WTC11 (cell line): Measurements from ENCODE around the gene DTNB. TPM values are rescaled to one million over a fixed set of nuclear protein-coding genes. Genes with fewer than 3 reads are reported as not detected.

ENCODE experiments used
- ATAC-seq: fragments of 200-7000 bp; cut with Tn5 transposase; 2 replicates; pipeline ENCODE4 v1.10.0; 2021; ENCODE audit warnings: mild to moderate bottlenecking, moderate library complexity
- CTCF ChIA-PET: fragments of 300-600 bp; sonication (Branson Sonifier 250); formaldehyde crosslinking; loops from one replicate; lab custom pipeline; 2021; ENCODE audit warnings: antibody characterized with exemption; lab: Charles Lee
- POLR2A ChIA-PET: fragments of 350-600 bp; sonication (Branson Sonifier 250); formaldehyde crosslinking; loops from one replicate; lab custom pipeline; 2021; ENCODE audit warnings: antibody characterized with exemption; lab: Charles Lee
- DNase-seq: peaks from one replicate; pipeline ENCODE4 v3.0.0; 2021; ENCODE audit warnings: low spot score
- H3K27ac Mint-ChIP-seq: 2 replicates; pipeline ENCODE4 v1.8.0; 2021; ENCODE audit warnings: mixed read lengths
- H3K27me3 Mint-ChIP-seq: 2 replicates; pipeline ENCODE4 v1.8.0; 2021; ENCODE audit warnings: low read depth, mild to moderate bottlenecking, moderate library complexity, mixed read lengths
- H3K36me3 Mint-ChIP-seq: 2 replicates; pipeline ENCODE4 v1.8.0; 2021; ENCODE audit warnings: mixed read lengths
- H3K4me1 Mint-ChIP-seq: 2 replicates; pipeline ENCODE4 v1.8.0; 2022; ENCODE audit warnings: mixed read lengths
- H3K4me3 Mint-ChIP-seq: 2 replicates; pipeline ENCODE4 v1.8.0; 2021; ENCODE audit warnings: mild to moderate bottlenecking, moderate library complexity, mixed read lengths
- H3K9me3 Mint-ChIP-seq: 2 replicates; pipeline ENCODE4 v1.8.0; 2021; ENCODE audit warnings: mixed read lengths
- FOXJ3 ChIP-seq: sonication (generic); formaldehyde crosslinking; IDR thresholded peaks from 2 replicates; pipeline ENCODE4 v1.9.0; 2021; ENCODE audit warnings: missing genetic modification reagents, mild to moderate bottlenecking, borderline replicate concordance
- FOXP1 ChIP-seq: sonication (generic); formaldehyde crosslinking; IDR thresholded peaks from 2 replicates; pipeline ENCODE4 v1.8.0; 2022; ENCODE audit warnings: missing genetic modification reagents, mild to moderate bottlenecking, moderate library complexity, borderline replicate concordance
- GABPB1 ChIP-seq: sonication (generic); formaldehyde crosslinking; IDR thresholded peaks from 2 replicates; pipeline ENCODE4 v1.8.1; 2023; ENCODE audit warnings: mild to moderate bottlenecking, missing genetic modification reagents
- IRF2 ChIP-seq: sonication (generic); formaldehyde crosslinking; IDR thresholded peaks from 2 replicates; pipeline ENCODE4 v1.8.0; 2022; ENCODE audit warnings: low read depth, missing genetic modification reagents, borderline replicate concordance
- JUN ChIP-seq: sonication (generic); formaldehyde crosslinking; IDR thresholded peaks from 2 replicates; pipeline ENCODE4 v1.8.0; 2023; ENCODE audit warnings: mild to moderate bottlenecking, missing genetic modification reagents
- NFE2L1 ChIP-seq: sonication (generic); formaldehyde crosslinking; IDR thresholded peaks from 2 replicates; pipeline ENCODE4 v1.8.1; 2023; ENCODE audit warnings: missing genetic modification reagents
- NFYB ChIP-seq: sonication (generic); formaldehyde crosslinking; conservative IDR thresholded peaks from 2 replicates; pipeline ENCODE4 v1.8.0; 2022; ENCODE audit warnings: low read depth, missing genetic modification reagents
- NR1H2 ChIP-seq: sonication (generic); formaldehyde crosslinking; IDR thresholded peaks from 2 replicates; pipeline ENCODE4 v1.9.0; 2021; ENCODE audit warnings: mild to moderate bottlenecking, moderate library complexity, missing genetic modification reagents
- OVOL2 ChIP-seq: fragments of 250-450 bp; sonication (Bioruptor Pico); IDR thresholded peaks from 2 replicates; pipeline ENCODE4 v1.9.0; 2021; ENCODE audit warnings: mild to moderate bottlenecking, borderline replicate concordance
- PRRX2 ChIP-seq: fragments of 250-450 bp; sonication (Bioruptor Pico); IDR thresholded peaks from 2 replicates; pipeline ENCODE4 v1.8.0; 2021; ENCODE audit warnings: mild to moderate bottlenecking
- RELA ChIP-seq: sonication (generic); formaldehyde crosslinking; IDR thresholded peaks from 2 replicates; pipeline ENCODE4 v1.8.1; 2022; ENCODE audit warnings: missing genetic modification reagents, mild to moderate bottlenecking, borderline replicate concordance
- SMAD4 ChIP-seq: sonication (generic); formaldehyde crosslinking; IDR thresholded peaks from 2 replicates; pipeline ENCODE4 v1.8.0; 2022; ENCODE audit warnings: mild to moderate bottlenecking, missing genetic modification reagents
- SOX15 ChIP-seq: fragments of 250-450 bp; sonication (Bioruptor Pico); IDR thresholded peaks from 2 replicates; pipeline ENCODE4 v1.9.0; 2021; ENCODE audit warnings: mild to moderate bottlenecking
- SP1 ChIP-seq: sonication (generic); formaldehyde crosslinking; conservative IDR thresholded peaks from 2 replicates; pipeline ENCODE4 v1.8.1; 2022; ENCODE audit warnings: missing genetic modification reagents
- TCF7 ChIP-seq: sonication (generic); formaldehyde crosslinking; IDR thresholded peaks from 2 replicates; pipeline ENCODE4 v1.8.0; 2022; ENCODE audit warnings: mild to moderate bottlenecking, low read depth, missing genetic modification reagents, moderate library complexity
- TEAD4 ChIP-seq: sonication (generic); formaldehyde crosslinking; IDR thresholded peaks from 2 replicates; pipeline ENCODE4 v1.8.0; 2022; ENCODE audit warnings: mild to moderate bottlenecking, missing genetic modification reagents
- ZNF121 ChIP-seq: sonication (generic); formaldehyde crosslinking; IDR thresholded peaks from 2 replicates; pipeline ENCODE4 v1.8.0; 2023; ENCODE audit warnings: missing genetic modification reagents
- ZNF138 ChIP-seq: sonication (generic); formaldehyde crosslinking; conservative IDR thresholded peaks from 2 replicates; pipeline ENCODE4 v1.8.1; 2022; ENCODE audit warnings: mild to moderate bottlenecking, moderate library complexity, missing genetic modification reagents
- ZNF396 ChIP-seq: fragments of 250-450 bp; sonication (Bioruptor Pico); IDR thresholded peaks from 2 replicates; pipeline ENCODE4 v1.8.0; 2021; ENCODE audit warnings: mild to moderate bottlenecking, moderate library complexity, borderline replicate concordance
- ZNF416 ChIP-seq: fragments of 250-450 bp; sonication (Bioruptor Pico); IDR thresholded peaks from 2 replicates; pipeline ENCODE4 v1.9.0; 2021; ENCODE audit warnings: mild to moderate bottlenecking, inconsistent platforms
- ZNF671 ChIP-seq: fragments of 250-450 bp; sonication (Bioruptor Pico); IDR thresholded peaks from 2 replicates; pipeline ENCODE4 v1.8.0; 2021; ENCODE audit warnings: mild to moderate bottlenecking
- total RNA-seq: library from RNA; stranded (reverse); gene quantifications from 3 replicates; pipeline ENCODE4 v1.2.3, GENCODE V29; 2021
- TF ChIP-seq, protein P1 (sequence below): fragments of 250-450 bp; sonication (Bioruptor Pico); IDR thresholded peaks from 2 replicates; pipeline ENCODE4 v2.1.2; 2022; ENCODE audit warnings: mild to moderate bottlenecking, moderate library complexity
- TF ChIP-seq, protein P2 (sequence below): sonication (generic); formaldehyde crosslinking; IDR thresholded peaks from 2 replicates; pipeline ENCODE4 v1.8.1; 2023; ENCODE audit warnings: mild to moderate bottlenecking, missing genetic modification reagents, moderate library complexity
- TF ChIP-seq, protein P3 (sequence below): sonication (generic); formaldehyde crosslinking; IDR thresholded peaks from 2 replicates; pipeline ENCODE4 v1.8.0; 2023; ENCODE audit warnings: missing genetic modification reagents, mild to moderate bottlenecking, borderline replicate concordance
- TF ChIP-seq, protein P4 (sequence below): fragments of 250-450 bp; sonication (Bioruptor Pico); IDR thresholded peaks from 2 replicates; pipeline ENCODE4 v1.9.0; 2021; ENCODE audit warnings: mild to moderate bottlenecking

The DTNB gene
- total RNA-seq, 1 experiment from 2014 or later = 39.9 TPM

DNA sequence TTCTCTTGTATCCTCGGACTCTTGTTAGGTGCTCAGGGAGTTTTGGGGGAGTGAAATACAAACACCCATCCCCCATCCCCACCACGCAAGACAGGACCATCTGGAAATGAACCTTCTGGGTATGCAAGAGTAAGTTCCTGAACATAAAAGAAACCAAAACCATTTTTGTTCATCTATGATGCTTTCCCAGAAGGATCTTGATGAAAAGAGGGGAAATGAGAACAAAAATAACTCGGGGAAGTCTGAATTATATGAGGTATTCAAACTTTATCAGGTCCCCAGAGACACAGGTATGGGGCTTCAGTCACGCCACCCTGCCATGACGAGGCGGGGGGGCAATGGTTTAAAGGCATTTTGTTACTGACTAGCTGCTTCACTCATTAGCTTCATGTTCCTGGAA, 263.0 kb downstream of the DTNB start (continued):
- TF ChIP-seq NR1H2 (CRISPR knock-in tag) = no peak
- TF ChIP-seq, protein P1, sequence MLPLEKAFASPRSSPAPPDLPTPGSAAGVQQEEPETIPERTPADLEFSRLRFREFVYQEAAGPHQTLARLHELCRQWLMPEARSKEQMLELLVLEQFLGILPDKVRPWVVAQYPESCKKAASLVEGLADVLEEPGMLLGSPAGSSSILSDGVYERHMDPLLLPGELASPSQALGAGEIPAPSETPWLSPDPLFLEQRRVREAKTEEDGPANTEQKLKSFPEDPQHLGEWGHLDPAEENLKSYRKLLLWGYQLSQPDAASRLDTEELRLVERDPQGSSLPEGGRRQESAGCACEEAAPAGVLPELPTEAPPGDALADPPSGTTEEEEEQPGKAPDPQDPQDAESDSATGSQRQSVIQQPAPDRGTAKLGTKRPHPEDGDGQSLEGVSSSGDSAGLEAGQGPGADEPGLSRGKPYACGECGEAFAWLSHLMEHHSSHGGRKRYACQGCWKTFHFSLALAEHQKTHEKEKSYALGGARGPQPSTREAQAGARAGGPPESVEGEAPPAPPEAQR (CRISPR knock-in tag) = no peak
- TF ChIP-seq ZNF416 = no peak
- TF ChIP-seq ZNF671 = no peak
- TF ChIP-seq TEAD4 = no peak
- TF ChIP-seq ZNF121 (CRISPR knock-in tag) = no peak
- no peak for TF ChIP-seq ZNF138 (CRISPR knock-in tag)
- TF ChIP-seq NFYB (CRISPR knock-in tag) = no peak
- TF ChIP-seq FOXP1 = no peak
- no peak for TF ChIP-seq JUN (CRISPR knock-in tag)
- TF ChIP-seq, all 79 proteins: peak for 0

DNA sequence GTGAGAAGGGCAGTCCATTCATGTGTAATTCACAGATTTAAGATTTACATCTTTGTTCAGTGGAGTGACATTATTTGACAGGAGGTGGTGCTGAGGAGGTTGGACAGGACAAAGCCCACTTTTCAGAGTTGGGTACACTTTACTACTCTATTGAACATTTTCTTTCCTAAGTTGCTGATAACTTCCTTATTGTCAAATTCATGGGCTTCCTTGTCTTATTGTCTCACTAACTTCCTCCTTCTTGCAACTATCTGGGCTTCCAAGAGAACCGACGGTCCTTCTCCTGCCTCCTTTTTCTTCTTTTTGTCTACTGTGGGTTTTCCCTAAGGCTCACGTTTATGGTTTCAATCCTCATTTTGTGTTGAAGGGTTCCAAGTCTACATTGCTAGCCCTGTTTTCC, 263.9 kb downstream of the DTNB start:
- no peaks in the 10 kb centered on the region for H3K4me1 Mint-ChIP-seq
- ChIA-PET CTCF (interaction anchor here (2.0 kb wide), 1 partner anchor 48 kb away, joined by 8 read pairs; no protein-coding TSS in a partner anchor), POLR2A (no interaction called here)
- peaks cover 9% of the 10 kb centered on the region for H3K36me3 Mint-ChIP-seq
- no peak for TF ChIP-seq SOX15 (CRISPR knock-in tag)
- TF ChIP-seq, protein P2, sequence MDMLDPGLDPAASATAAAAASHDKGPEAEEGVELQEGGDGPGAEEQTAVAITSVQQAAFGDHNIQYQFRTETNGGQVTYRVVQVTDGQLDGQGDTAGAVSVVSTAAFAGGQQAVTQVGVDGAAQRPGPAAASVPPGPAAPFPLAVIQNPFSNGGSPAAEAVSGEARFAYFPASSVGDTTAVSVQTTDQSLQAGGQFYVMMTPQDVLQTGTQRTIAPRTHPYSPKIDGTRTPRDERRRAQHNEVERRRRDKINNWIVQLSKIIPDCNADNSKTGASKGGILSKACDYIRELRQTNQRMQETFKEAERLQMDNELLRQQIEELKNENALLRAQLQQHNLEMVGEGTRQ (CRISPR knock-in tag) = no peak
- no peak for TF ChIP-seq OVOL2 (CRISPR knock-in tag)
- no peak for TF ChIP-seq ZNF396
- TF ChIP-seq PRRX2 (CRISPR knock-in tag) = no peak
- TF ChIP-seq IRF2 (CRISPR knock-in tag) = no peak
- TF ChIP-seq SP1 = no peak
- no peak for TF ChIP-seq NFE2L1 (CRISPR knock-in tag)
- no peak for TF ChIP-seq GABPB1 (CRISPR knock-in tag)
- TF ChIP-seq NR1H2 (CRISPR knock-in tag) = no peak
- TF ChIP-seq SMAD4 (CRISPR knock-in tag) = no peak
- TF ChIP-seq, protein P3, sequence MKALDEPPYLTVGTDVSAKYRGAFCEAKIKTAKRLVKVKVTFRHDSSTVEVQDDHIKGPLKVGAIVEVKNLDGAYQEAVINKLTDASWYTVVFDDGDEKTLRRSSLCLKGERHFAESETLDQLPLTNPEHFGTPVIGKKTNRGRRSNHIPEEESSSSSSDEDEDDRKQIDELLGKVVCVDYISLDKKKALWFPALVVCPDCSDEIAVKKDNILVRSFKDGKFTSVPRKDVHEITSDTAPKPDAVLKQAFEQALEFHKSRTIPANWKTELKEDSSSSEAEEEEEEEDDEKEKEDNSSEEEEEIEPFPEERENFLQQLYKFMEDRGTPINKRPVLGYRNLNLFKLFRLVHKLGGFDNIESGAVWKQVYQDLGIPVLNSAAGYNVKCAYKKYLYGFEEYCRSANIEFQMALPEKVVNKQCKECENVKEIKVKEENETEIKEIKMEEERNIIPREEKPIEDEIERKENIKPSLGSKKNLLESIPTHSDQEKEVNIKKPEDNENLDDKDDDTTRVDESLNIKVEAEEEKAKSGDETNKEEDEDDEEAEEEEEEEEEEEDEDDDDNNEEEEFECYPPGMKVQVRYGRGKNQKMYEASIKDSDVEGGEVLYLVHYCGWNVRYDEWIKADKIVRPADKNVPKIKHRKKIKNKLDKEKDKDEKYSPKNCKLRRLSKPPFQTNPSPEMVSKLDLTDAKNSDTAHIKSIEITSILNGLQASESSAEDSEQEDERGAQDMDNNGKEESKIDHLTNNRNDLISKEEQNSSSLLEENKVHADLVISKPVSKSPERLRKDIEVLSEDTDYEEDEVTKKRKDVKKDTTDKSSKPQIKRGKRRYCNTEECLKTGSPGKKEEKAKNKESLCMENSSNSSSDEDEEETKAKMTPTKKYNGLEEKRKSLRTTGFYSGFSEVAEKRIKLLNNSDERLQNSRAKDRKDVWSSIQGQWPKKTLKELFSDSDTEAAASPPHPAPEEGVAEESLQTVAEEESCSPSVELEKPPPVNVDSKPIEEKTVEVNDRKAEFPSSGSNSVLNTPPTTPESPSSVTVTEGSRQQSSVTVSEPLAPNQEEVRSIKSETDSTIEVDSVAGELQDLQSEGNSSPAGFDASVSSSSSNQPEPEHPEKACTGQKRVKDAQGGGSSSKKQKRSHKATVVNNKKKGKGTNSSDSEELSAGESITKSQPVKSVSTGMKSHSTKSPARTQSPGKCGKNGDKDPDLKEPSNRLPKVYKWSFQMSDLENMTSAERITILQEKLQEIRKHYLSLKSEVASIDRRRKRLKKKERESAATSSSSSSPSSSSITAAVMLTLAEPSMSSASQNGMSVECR = no peak
- no peak for TF ChIP-seq TCF7 (CRISPR knock-in tag)
- no peak for TF ChIP-seq FOXJ3 (CRISPR knock-in tag)
- no peak for TF ChIP-seq RELA (CRISPR knock-in tag)
- TF ChIP-seq, protein P4, sequence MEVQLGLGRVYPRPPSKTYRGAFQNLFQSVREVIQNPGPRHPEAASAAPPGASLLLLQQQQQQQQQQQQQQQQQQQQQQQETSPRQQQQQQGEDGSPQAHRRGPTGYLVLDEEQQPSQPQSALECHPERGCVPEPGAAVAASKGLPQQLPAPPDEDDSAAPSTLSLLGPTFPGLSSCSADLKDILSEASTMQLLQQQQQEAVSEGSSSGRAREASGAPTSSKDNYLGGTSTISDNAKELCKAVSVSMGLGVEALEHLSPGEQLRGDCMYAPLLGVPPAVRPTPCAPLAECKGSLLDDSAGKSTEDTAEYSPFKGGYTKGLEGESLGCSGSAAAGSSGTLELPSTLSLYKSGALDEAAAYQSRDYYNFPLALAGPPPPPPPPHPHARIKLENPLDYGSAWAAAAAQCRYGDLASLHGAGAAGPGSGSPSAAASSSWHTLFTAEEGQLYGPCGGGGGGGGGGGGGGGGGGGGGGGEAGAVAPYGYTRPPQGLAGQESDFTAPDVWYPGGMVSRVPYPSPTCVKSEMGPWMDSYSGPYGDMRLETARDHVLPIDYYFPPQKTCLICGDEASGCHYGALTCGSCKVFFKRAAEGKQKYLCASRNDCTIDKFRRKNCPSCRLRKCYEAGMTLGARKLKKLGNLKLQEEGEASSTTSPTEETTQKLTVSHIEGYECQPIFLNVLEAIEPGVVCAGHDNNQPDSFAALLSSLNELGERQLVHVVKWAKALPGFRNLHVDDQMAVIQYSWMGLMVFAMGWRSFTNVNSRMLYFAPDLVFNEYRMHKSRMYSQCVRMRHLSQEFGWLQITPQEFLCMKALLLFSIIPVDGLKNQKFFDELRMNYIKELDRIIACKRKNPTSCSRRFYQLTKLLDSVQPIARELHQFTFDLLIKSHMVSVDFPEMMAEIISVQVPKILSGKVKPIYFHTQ (CRISPR knock-in tag) = no peak
- H3K27me3 Mint-ChIP-seq = no peaks in the 10 kb centered on the region
- no peak for DNase-seq
- no peaks in the 10 kb centered on the region for H3K9me3 Mint-ChIP-seq
- no peak overlapping the region for H3K4me3 Mint-ChIP-seq
- ATAC-seq = no peak
- H3K27ac Mint-ChIP-seq = no peak overlapping the region
